Measurements from ENCODE around the gene CCL17.

Gene CCL17

GRCh38 chr16:57409870-57410587 is 5.5 kb downstream of the CCL17 start:
- Histone ChIP-seq H3F3A (ENCODE audit: control insufficient read depth, insufficient read depth) (no peaks in the 10 kb centered on the region), H3K4me1 (ENCODE audit: control insufficient read depth, low read length) (peaks cover 21% of the 10 kb centered on the region), H3K79me2 (ENCODE audit: control insufficient read depth, low read length) (no peaks in the 10 kb centered on the region), H3K4me2 (ENCODE audit: low read length) (no peak overlapping the region), H3K27ac (ENCODE audit: low read depth, low read length) (no peak overlapping the region), H3K27me3 (ENCODE audit: control insufficient read depth, low read length) (peaks cover 54% of the 10 kb centered on the region), H4K20me1 (ENCODE audit: control insufficient read depth, insufficient read depth, low read depth, low read length) (no peaks in the 10 kb centered on the region), H3K9me3 (ENCODE audit: control insufficient read depth, insufficient read depth, low read length) (no peaks in the 10 kb centered on the region), H3K36me3 (ENCODE audit: control insufficient read depth, low read length) (no peaks in the 10 kb centered on the region), H3K9me2 (replicated peaks; ENCODE audit: control insufficient read depth, low read length) (no peaks in the 10 kb centered on the region), H3K4me3 (ENCODE audit: low read length) (no peak overlapping the region)
- TF ChIP-seq EZH2phosphoT487 (IDR thresholded peaks at IDR 0.05; ENCODE audit: borderline replicate concordance, low read length): no peak
- no peak for TF ChIP-seq CTCF (IDR thresholded peaks at IDR 0.05; ENCODE audit: low read depth, low read length, poor library complexity, severe bottlenecking)

- H4K20me1 ChIP-seq (ENCODE audit: control insufficient read depth, insufficient read depth, low read depth, low read length): no peaks in the 10 kb centered on the region
- H3K9me3 ChIP-seq (ENCODE audit: control insufficient read depth, insufficient read depth, low read length): no peaks in the 10 kb centered on the region
- peaks cover 21% of the 10 kb centered on the region for H3K4me1 ChIP-seq (ENCODE audit: control insufficient read depth, low read length)
- H3K79me2 ChIP-seq (ENCODE audit: control insufficient read depth, low read length): no peaks in the 10 kb centered on the region
- no peaks in the 10 kb centered on the region for H3F3A ChIP-seq (ENCODE audit: control insufficient read depth, insufficient read depth)
- no peak overlapping the region for H3K27ac ChIP-seq (ENCODE audit: low read depth, low read length)
- H3K4me2 ChIP-seq (ENCODE audit: low read length): no peak overlapping the region
- TF ChIP-seq CTCF (IDR thresholded peaks at IDR 0.05; ENCODE audit: low read depth, low read length, poor library complexity, severe bottlenecking) (no peak), EZH2phosphoT487 (IDR thresholded peaks at IDR 0.05; ENCODE audit: borderline replicate concordance, low read length) (no peak)
- no peaks in the 10 kb centered on the region for H3K36me3 ChIP-seq (ENCODE audit: control insufficient read depth, low read length)
- H3K4me3 ChIP-seq (ENCODE audit: low read length): no peak overlapping the region
- H3K27me3 ChIP-seq (ENCODE audit: control insufficient read depth, low read length): peaks cover 65% of the 10 kb centered on the region
- H3K9me2 ChIP-seq (replicated peaks; ENCODE audit: control insufficient read depth, low read length): no peaks in the 10 kb centered on the region
Measured at GRCh38 chr16:57411362-57411976, 6.9 kb downstream of the CCL17 start.

GRCh38 chr16:57412584-57412983 is 8.0 kb downstream of the CCL17 start:
- Histone ChIP-seq H3K36me3 (ENCODE audit: control insufficient read depth, low read length) (no peaks in the 10 kb centered on the region), H3K4me2 (ENCODE audit: low read length) (no peak overlapping the region), H4K20me1 (ENCODE audit: control insufficient read depth, insufficient read depth, low read depth, low read length) (no peaks in the 10 kb centered on the region), H3K4me1 (ENCODE audit: control insufficient read depth, low read length) (peaks cover 31% of the 10 kb centered on the region), H3K79me2 (ENCODE audit: control insufficient read depth, low read length) (no peaks in the 10 kb centered on the region), H3K27ac (ENCODE audit: low read depth, low read length) (no peak overlapping the region), H3K4me3 (ENCODE audit: low read length) (no peak overlapping the region), H3K9me3 (ENCODE audit: control insufficient read depth, insufficient read depth, low read length) (no peaks in the 10 kb centered on the region), H3K9me2 (replicated peaks; ENCODE audit: control insufficient read depth, low read length) (no peaks in the 10 kb centered on the region), H3K27me3 (ENCODE audit: control insufficient read depth, low read length) (peaks cover 66% of the 10 kb centered on the region), H3F3A (ENCODE audit: control insufficient read depth, insufficient read depth) (no peaks in the 10 kb centered on the region)
- TF ChIP-seq EZH2phosphoT487 (IDR thresholded peaks at IDR 0.05; ENCODE audit: borderline replicate concordance, low read length) (no peak), CTCF (IDR thresholded peaks at IDR 0.05; ENCODE audit: low read depth, low read length, poor library complexity, severe bottlenecking) (no peak)
